HepG2 (cell line): Measurements from ENCODE around the gene HOXC5. TPM values are rescaled to one million over a fixed set of nuclear protein-coding genes. Genes with fewer than 3 reads are reported as not detected.

ENCODE experiments used
- ATAD3A ChIP-seq: sonication (generic); formaldehyde crosslinking; IDR thresholded peaks from 2 replicates; pipeline ENCODE4 v1.4.0; 2020; ENCODE audit warnings: missing genetic modification reagents
- CENPBD1 ChIP-seq: sonication (generic); formaldehyde crosslinking; IDR thresholded peaks from 2 replicates; pipeline ENCODE4 v1.8.0; 2022; ENCODE audit warnings: missing genetic modification reagents, low read depth, mild to moderate bottlenecking, borderline replicate concordance
- FOXP4 ChIP-seq: sonication (generic); formaldehyde crosslinking; IDR thresholded peaks from 2 replicates; pipeline ENCODE4 v1.4.0; 2020; ENCODE audit warnings: missing genetic modification reagents
- MBD4 ChIP-seq: IDR thresholded peaks from 2 replicates; pipeline ENCODE4 v1.6.1; 2012; ENCODE audit warnings: low read length, inconsistent platforms, borderline replicate concordance
- NFRKB ChIP-seq: fragments of 450-650 bp; IDR thresholded peaks from 2 replicates; pipeline ENCODE4 v1.6.1; 2017
- SALL2 ChIP-seq: sonication (generic); formaldehyde crosslinking; IDR thresholded peaks from 2 replicates; pipeline ENCODE4 v1.8.1; 2023; ENCODE audit warnings: mild to moderate bottlenecking, missing genetic modification reagents, inconsistent platforms
- ZNF234 ChIP-seq: sonication (generic); formaldehyde crosslinking; conservative IDR thresholded peaks from 2 replicates; pipeline ENCODE4 v1.5.1; 2020; ENCODE audit warnings: mild to moderate bottlenecking, missing genetic modification reagents
- ZSCAN30 ChIP-seq: sonication (generic); formaldehyde crosslinking; IDR thresholded peaks from 2 replicates; pipeline ENCODE4 v1.5.0; 2020; ENCODE audit warnings: mild to moderate bottlenecking, missing genetic modification reagents
- polyA plus RNA-seq, 8 experiments: library from polyadenylated mRNA; depleted of rRNA in 3 of 8; stranded (reverse) in 7 of 8; unstranded in 1 of 8; fragments of >200 nt; fragmentation: Illumina TruSeq in 4 of 8; extraction: Trizol in 4 of 8; gene quantifications; 2 replicates each; pipeline versions ENCODE4 v1.2.1 to v1.2.3, GENCODE V29; 2011 to 2016; ENCODE audit warnings: low read depth in 4 of 8, missing spikeins in 1 of 8, mixed read lengths in 1 of 8; ENCODE audit not compliant: insufficient read depth in 1 of 8
- total RNA-seq, 5 experiments: library from RNA; depleted of rRNA; stranded (reverse); fragments of >200 nt; fragmentation: Illumina TruSeq; extraction: Trizol; gene quantifications; 2 replicates each; pipeline ENCODE4 v1.2.3, GENCODE V29; 2016; ENCODE audit warnings: low read depth in 1 of 5
- TF ChIP-seq, protein P1 (sequence below): sonication (generic); formaldehyde crosslinking; IDR thresholded peaks from 2 replicates; pipeline ENCODE4 v1.4.0; 2020; ENCODE audit warnings: missing genetic modification reagents, borderline replicate concordance
- TF ChIP-seq, protein P2 (sequence below), 2 experiments: sonication (generic) in 1 of 2; formaldehyde crosslinking in 1 of 2; IDR thresholded peaks; 2 replicates each; pipeline versions ENCODE4 v1.4.0 to v1.6.1; 2016 to 2020; ENCODE audit warnings: borderline replicate concordance in 1 of 2, low read depth in 1 of 2, mild to moderate bottlenecking in 1 of 2, missing genetic modification reagents in 1 of 2
- TF ChIP-seq, protein P3 (sequence below): sonication (generic); formaldehyde crosslinking; IDR thresholded peaks from 2 replicates; pipeline ENCODE4 v1.5.1; 2020; ENCODE audit warnings: mild to moderate bottlenecking, missing genetic modification reagents, moderate library complexity

Gene HOXC5
- total and polyA plus RNA-seq, 2 of the 13 experiments (the other 11 are each of a cell fraction or from before 2014, with no cell fraction given) = not detected

DNA sequence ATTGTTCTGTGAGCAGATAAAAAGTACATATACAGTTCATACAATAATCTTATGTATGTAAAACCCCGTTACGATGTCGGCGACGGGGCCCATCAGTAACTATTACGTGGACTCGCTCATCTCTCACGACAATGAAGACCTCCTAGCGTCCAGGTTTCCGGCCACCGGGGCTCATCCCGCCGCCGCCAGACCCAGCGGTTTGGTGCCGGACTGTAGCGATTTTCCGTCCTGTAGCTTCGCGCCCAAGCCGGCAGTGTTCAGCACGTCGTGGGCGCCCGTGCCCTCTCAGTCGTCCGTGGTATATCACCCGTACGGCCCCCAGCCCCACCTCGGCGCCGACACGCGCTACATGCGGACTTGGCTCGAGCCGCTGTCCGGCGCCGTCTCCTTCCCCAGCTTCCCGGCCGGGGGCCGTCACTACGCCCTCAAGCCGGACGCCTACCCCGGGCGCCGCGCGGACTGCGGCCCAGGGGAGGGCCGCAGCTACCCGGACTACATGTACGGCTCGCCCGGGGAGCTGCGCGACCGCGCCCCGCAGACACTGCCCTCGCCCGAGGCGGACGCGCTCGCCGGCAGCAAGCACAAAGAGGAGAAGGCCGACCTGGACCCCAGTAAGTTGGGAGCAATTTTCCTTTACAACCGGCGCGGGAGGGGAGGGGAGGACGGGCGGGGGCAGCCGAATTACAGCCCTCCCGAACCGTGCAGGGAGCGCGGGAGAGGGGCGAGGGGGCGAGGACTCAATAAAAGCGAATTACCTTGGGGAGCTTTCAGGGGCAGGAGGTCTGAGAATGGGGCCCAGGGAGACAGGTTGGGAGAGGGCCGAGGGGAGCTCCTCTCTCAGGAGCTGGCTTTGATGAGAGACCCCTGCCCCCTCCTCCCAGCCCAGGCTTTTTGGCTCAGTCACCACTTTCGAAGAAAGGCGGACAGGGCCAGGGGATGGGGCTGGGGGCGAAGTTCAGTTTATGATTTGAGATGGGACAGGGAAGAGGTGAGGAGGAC, 32.4 kb upstream of the HOXC5 start, which contains the start of gene HOXC9 (continued):
- TF ChIP-seq, protein P1, sequence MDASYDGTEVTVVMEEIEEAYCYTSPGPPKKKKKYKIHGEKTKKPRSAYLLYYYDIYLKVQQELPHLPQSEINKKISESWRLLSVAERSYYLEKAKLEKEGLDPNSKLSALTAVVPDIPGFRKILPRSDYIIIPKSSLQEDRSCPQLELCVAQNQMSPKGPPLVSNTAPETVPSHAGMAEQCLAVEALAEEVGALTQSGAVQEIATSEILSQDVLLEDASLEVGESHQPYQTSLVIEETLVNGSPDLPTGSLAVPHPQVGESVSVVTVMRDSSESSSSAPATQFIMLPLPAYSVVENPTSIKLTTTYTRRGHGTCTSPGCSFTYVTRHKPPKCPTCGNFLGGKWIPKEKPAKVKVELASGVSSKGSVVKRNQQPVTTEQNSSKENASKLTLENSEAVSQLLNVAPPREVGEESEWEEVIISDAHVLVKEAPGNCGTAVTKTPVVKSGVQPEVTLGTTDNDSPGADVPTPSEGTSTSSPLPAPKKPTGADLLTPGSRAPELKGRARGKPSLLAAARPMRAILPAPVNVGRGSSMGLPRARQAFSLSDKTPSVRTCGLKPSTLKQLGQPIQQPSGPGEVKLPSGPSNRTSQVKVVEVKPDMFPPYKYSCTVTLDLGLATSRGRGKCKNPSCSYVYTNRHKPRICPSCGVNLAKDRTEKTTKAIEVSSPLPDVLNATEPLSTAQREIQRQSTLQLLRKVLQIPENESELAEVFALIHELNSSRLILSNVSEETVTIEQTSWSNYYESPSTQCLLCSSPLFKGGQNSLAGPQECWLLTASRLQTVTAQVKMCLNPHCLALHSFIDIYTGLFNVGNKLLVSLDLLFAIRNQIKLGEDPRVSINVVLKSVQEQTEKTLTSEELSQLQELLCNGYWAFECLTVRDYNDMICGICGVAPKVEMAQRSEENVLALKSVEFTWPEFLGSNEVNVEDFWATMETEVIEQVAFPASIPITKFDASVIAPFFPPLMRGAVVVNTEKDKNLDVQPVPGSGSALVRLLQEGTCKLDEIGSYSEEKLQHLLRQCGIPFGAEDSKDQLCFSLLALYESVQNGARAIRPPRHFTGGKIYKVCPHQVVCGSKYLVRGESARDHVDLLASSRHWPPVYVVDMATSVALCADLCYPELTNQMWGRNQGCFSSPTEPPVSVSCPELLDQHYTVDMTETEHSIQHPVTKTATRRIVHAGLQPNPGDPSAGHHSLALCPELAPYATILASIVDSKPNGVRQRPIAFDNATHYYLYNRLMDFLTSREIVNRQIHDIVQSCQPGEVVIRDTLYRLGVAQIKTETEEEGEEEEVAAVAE (CRISPR knock-in tag) = no peak
- no peak for TF ChIP-seq ZNF234 (CRISPR knock-in tag)
- TF ChIP-seq, protein P2, sequence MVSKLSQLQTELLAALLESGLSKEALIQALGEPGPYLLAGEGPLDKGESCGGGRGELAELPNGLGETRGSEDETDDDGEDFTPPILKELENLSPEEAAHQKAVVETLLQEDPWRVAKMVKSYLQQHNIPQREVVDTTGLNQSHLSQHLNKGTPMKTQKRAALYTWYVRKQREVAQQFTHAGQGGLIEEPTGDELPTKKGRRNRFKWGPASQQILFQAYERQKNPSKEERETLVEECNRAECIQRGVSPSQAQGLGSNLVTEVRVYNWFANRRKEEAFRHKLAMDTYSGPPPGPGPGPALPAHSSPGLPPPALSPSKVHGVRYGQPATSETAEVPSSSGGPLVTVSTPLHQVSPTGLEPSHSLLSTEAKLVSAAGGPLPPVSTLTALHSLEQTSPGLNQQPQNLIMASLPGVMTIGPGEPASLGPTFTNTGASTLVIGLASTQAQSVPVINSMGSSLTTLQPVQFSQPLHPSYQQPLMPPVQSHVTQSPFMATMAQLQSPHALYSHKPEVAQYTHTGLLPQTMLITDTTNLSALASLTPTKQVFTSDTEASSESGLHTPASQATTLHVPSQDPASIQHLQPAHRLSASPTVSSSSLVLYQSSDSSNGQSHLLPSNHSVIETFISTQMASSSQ (IDR thresholded peaks at IDR 0.05; ENCODE audit: low read depth) = no peak
- TF ChIP-seq, protein P2 (CRISPR knock-in tag; IDR thresholded peaks at IDR 0.05; ENCODE audit: borderline replicate concordance) = no peak
- no peak for TF ChIP-seq NFRKB
- TF ChIP-seq, protein P3, sequence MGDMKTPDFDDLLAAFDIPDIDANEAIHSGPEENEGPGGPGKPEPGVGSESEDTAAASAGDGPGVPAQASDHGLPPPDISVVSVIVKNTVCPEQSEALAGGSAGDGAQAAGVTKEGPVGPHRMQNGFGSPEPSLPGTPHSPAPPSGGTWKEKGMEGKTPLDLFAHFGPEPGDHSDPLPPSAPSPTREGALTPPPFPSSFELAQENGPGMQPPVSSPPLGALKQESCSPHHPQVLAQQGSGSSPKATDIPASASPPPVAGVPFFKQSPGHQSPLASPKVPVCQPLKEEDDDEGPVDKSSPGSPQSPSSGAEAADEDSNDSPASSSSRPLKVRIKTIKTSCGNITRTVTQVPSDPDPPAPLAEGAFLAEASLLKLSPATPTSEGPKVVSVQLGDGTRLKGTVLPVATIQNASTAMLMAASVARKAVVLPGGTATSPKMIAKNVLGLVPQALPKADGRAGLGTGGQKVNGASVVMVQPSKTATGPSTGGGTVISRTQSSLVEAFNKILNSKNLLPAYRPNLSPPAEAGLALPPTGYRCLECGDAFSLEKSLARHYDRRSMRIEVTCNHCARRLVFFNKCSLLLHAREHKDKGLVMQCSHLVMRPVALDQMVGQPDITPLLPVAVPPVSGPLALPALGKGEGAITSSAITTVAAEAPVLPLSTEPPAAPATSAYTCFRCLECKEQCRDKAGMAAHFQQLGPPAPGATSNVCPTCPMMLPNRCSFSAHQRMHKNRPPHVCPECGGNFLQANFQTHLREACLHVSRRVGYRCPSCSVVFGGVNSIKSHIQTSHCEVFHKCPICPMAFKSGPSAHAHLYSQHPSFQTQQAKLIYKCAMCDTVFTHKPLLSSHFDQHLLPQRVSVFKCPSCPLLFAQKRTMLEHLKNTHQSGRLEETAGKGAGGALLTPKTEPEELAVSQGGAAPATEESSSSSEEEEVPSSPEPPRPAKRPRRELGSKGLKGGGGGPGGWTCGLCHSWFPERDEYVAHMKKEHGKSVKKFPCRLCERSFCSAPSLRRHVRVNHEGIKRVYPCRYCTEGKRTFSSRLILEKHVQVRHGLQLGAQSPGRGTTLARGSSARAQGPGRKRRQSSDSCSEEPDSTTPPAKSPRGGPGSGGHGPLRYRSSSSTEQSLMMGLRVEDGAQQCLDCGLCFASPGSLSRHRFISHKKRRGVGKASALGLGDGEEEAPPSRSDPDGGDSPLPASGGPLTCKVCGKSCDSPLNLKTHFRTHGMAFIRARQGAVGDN = peak; percentile 86
- TF ChIP-seq ATAD3A (CRISPR knock-in tag) = no peak
- TF ChIP-seq MBD4 = no peak
- TF ChIP-seq FOXP4 = no peak
- peak; percentile 58 for TF ChIP-seq SALL2 (CRISPR knock-in tag)
- TF ChIP-seq CENPBD1 (CRISPR knock-in tag) = no peak
- no peak for TF ChIP-seq ZSCAN30 (CRISPR knock-in tag)
